ENCODE data around the gene ZNF813. TPM values are rescaled to one million over a fixed set of nuclear protein-coding genes. Genes with fewer than 3 reads are reported as not detected.
"Not testable (repeated sequence)": the region's sequence is repeated elsewhere in the genome, so short reads cannot be mapped to it uniquely, and the experiment has no call there.

Gene ZNF813
- polyA plus RNA-seq, 4 donors: 6.6 to 8.0 (median 6.9) TPM

DNA sequence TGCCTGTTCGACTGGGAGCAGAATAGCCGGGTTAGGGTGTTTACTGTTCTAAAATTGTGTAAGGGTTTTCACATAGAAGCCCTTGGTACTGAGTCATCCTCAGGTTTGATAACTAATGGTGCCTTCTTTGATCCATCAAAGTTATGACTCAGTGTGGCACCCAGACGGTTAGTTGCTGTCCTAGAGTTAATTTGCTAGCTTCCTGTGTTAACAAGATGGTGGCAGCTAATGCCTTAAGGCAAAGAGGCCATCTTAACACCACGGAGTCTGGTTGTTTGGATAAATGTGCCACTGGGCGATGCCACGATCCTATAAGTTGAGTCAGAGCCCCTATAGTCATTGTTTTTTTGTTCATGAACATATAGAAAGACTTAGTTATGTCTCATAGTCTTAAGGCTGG, 7.9 kb downstream of the ZNF813 start:
- DNase-seq (ENCODE audit: low read depth in 4 of 4, low spot score in 2 of 4): not testable (repeated sequence)

DNA sequence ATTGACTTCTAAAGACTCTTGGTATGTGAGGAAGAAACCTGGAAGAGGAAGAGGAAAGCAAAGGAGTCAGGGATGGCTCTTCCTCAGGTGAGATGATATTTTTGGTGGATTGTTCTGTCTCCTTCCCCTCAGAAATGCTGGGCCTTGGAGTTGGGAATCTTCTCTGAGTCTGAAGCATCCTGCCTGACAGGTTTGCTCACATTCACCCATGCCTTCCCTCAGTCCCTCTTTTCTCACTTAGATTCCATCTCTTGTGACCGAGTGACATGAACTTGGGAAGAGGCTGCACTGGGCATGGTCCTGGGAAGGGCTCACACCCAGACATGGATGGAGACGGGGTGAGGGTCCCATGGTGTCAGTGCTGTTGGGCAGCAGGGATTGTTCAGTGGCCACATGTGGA, 16.2 kb downstream of the ZNF813 start:
- not testable (repeated sequence) for DNase-seq (ENCODE audit: low read depth in 4 of 4, low spot score in 2 of 4)

DNA sequence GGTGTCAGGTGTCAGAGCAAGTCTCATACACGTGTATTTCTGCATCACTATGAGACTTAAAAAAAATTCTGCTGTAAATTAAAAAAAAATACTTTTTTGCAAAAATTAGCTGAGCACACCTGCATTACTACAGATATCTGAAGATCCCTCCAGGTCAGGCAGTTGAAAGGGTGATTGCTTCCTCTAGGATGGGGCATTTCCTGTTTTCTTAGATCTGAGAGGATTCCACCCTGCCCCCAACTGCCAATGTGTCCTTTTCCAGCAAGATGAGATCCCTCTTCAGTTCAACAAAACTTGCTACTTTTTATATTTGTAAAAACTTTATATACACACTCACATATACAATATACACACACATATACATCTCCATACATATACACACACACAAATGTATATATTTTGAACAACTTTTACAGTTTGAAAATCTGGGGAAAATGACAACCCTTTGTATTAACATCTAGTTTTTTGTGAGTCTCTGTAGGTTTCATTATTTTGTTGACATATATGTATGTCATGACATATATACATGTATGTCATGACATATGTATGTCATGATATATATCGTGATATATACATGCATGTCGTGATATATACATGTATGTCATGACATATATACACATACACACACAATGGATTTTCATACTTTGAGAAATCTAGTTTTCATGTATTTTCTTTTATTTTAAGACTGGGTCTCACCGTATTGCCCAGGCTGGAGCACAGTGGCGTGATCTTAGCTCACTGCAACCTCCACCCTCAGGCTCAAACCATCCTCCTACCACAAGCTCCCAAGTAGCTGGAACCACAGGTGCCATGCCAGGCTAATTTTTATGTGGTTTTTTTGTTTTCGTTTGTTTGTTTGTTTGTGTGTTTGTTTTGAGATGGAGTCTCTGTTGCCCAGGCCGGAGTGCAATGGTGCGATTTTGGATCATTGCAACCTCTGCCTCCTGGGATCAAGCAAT, 17.8 kb downstream of the ZNF813 start:
- DNase-seq (ENCODE audit: low read depth in 4 of 4, low spot score in 2 of 4): no peak

DNA sequence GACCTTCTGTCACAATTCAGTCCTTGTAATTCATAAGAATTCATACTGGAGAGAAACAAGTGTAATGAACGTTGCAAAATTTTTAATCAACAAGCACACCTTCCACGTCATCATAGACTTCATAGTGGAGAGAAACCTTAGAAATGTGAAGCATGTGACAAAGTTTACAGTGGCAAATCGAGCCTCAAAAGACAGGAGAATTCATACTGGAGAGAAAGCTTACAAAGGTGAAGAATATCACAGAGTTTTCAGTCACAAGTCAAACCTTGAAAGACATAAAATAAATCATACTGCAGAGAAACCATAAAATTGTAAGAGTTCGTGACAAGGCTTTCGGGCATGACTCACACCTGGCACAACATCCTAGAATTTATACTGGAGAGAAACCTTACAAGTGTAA, 24.6 kb downstream of the ZNF813 start:
- DNase-seq (ENCODE audit: low read depth in 4 of 4, low spot score in 2 of 4): no peak

DNA sequence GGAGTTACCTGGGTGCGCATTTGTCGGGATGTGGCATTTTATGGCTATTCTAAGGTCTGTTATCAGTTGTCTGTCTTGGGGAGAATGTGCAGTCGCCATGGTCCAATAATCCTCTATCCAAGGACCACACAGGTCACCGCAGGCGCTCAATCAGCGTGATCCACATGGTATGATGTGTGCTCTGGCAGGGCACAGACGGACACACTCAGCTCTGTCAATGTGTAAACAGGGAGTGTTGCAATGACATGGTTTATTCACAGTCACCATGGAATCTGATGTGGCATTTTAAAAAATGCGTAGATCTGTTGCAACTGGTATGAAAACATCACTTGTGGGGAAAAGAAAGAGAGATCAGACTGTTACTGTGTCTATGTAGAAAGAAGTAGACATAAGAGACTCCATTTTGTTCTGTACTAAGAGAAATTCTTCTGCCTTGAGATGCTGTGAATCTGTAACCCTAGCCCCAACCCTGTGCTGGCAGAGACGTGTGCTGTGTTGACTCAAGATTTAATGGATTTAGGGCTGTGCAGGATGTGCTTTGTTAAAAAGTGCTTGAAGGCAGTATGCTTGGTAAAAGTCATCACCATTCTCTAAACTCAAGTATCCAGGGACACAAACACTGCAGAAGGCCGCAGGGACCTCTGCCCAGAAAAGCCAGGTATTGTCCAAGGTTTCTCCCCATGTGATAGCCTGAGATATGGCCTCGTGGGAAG, 29.9 kb downstream of the ZNF813 start:
- not testable (repeated sequence) for DNase-seq (ENCODE audit: low read depth in 4 of 4, low spot score in 2 of 4)

DNA sequence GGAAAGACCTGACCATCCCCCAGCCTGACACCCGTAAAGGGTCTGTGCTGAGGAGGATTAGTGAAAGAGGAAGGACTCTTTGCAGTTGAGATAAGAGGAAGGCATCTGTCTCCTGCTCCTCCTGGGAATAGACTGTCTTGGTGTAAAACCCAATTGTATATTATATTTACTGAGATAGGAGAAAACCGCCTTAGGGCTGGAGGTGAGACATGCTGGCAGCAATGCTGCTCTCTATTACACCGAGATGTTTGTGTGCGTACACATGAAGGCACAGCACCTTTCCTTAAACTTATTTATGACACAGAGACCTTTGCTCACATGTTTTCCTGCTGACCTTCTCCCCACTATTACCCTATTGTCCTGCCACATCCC, 30.5 kb downstream of the ZNF813 start:
- DNase-seq (ENCODE audit: low read depth in 4 of 4, low spot score in 2 of 4): not testable (repeated sequence)

DNA sequence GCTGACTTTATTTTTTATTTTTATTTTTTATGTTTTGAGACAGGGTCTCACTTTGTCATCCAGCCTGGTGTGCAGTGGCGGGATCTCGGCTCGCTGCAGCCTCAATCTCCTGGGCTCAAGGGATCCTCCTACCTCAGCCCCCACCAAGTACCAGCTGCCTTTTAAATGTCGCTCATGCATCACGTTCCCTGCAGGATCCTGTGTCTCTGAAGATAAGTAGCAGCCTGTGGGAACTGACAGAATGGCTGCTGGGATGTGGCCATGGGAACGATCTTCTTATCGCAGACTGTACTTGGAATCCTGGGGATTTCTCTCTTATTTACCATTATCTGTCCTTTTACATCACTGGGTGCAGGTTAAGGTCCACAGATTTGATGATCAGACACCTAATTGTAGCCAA, 35.6 kb downstream of the ZNF813 start:
- DNase-seq (ENCODE audit: low read depth in 4 of 4, low spot score in 2 of 4): not testable (repeated sequence)

DNA sequence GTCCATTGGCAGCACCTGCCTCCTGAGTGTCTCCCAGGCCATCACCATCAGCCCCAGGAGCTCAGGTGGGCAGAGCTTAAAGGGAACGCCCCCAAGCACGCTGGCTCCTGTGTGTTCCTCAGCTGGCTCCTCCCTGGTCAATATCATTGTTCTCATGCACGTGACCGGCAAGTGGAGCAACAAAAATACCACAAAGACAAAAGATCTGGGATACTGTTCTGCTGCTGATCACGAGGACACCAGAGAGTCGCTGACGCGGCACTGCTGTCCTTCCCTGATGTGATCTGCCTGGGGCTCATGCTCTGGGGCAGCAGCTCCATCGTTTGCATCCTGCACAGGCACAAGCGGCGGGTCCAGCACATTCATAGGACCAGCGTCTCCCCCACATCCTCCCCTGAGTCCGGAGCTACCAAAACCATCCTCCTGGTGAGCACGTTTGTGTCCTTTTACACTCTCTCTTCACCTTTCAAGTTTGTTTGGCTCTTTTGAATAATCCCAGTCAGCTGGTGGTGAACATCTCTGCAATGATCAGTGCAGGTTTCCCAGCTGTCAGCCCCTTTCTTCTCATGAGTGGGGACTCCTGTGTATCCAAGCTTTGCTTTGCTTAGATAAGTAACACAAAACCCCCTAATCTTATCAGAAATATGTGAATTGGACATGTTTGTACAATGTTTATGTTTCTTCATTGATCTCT, 36.3 kb downstream of the ZNF813 start:
- DNase-seq (ENCODE audit: low read depth in 4 of 4, low spot score in 2 of 4): not testable (repeated sequence)

DNA sequence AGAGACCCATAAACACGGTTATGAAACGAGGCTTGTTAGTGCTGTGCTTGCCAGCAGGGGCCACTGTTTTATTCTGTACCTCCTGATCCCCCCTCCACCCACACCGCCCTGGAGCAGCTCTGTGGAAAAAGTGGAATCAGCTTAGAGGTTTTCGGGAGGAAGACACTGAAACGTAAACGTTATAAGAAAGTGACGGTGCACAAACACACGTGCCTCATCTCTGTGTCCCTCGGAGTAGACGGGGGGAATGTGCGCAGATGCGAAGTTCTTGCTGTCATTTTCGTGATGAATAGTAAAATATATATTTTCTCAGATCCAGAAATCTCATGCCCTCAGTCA, 36.8 kb downstream of the ZNF813 start:
- DNase-seq (ENCODE audit: low read depth in 4 of 4, low spot score in 2 of 4): peak in 1 of 4 donors; percentile 20

DNA sequence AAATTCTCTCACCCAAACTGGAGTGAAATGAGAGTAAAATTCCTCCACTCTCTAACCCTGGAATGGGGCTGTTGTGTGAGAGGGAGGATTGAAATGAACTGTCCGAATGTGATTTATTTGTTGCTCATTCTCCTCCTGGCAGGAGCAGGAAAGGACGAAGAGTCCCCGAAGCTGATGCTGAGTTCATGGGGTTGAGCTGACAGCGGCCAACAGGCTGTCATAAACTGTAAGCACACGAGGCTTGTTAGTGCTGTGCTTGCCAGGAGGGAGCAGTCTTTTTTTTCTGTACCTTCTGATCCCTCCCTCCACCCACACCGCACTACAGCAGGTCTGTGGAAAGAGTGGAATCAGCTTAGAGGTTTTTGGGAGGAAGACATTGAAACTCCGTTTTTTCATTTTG, 37.4 kb downstream of the ZNF813 start:
- DNase-seq (ENCODE audit: low read depth in 4 of 4, low spot score in 2 of 4): no peak

DNA sequence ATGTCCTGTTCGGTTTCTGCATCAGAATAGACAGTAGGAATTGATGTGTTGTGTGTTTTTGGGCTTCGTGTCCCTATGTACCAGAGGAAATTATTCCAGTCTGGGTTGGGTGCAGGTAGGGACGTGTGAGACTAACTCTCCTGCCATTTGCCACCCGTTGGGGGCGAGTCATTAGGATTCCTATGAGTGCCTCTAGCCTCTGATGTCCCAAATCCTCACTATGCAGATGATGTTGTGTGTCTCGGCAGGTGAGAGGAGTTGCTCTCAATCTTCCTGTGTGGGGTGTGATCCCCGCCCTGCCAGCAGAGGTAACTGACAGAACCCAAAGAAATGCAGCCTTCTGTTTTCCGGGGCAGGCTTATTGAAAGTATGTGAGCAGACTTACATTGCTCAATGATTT, 39.2 kb downstream of the ZNF813 start:
- no peak for DNase-seq (ENCODE audit: low read depth in 4 of 4, low spot score in 2 of 4)

DNA sequence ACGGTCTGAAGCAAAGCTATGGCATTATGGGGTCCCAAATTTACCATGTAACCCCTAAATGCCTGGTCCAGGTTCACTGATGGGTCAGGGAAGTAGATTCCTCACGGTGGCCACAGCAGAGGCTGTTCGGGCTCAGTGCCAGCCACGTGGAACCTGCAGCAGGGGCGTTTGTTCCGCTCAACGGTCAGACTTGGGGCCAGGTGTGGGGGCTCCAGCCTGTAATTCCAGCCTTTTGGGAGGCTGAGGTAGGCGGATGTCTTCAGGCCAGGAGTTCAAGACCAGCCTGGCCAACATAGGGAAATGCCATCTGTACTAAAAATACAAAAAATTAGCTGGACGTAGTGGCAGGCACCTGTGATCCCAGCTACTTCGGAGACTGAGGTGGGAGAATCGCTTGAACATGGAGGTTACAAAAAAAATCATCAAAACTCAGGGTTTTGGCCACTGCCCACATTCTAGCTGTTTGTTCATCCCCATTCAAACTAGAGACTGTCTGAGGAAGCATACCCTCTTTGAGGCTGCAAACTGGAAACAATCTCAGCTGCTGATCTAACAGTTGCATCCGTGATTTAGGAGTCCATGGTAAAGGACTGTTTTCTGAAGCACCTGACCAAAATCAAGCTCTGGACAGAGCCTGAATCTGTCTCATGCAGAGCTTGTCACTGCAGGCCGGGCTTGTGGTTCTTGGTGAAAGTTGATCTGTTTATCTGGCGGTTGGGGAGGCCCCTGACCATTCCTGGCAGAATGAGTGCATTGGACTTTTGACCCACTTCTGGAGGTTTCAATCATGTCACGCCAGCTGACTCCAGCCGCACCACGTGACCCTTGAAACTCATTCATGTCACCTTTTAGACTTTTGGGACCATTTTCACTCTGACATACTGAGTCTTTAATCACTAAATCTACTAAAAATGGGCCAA, 40.2 kb downstream of the ZNF813 start:
- DNase-seq (ENCODE audit: low read depth in 4 of 4, low spot score in 2 of 4): peak in 1 of 4 donors; percentile 36

DNA sequence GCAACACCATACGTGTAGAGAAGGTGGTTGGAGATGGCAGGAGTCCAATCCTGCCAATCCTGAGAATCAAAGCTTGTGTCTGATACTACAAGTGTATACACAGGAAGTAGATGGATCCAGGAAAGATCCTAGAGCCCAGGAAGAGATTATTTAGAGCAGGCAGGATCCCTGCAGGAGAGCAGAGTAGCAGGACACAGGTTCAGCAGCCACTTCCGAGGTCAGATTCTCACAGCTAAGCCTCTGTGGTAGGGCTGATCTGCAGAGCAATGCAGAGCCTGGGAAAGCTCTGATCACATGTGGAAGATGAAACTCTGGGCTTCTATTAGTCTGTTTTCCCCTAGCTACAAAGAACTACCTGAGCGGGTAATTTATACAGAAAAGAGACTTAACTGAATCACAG, 41.9 kb downstream of the ZNF813 start:
- DNase-seq (ENCODE audit: low read depth in 4 of 4, low spot score in 2 of 4): no peak

DNA sequence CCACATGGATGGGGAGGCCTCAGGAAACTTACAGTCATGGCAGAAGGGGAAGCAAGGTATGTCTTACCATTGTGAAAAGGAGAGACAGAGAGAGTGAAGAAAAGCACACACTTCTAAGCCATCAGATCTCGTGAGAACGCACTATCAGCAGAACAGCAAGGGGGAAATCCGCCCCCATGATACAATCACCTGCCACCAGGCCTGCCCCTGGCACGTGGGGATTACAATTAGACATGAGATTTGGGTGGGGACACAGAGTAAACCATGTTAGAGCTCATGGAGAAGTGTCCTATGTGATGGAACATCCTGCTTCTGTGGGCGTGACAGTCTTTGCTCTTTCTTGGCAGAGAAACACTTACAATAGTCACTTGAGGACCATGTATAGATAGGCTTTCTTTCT, 42.3 kb downstream of the ZNF813 start:
- DNase-seq (ENCODE audit: low read depth in 4 of 4, low spot score in 2 of 4): no peak

DNA sequence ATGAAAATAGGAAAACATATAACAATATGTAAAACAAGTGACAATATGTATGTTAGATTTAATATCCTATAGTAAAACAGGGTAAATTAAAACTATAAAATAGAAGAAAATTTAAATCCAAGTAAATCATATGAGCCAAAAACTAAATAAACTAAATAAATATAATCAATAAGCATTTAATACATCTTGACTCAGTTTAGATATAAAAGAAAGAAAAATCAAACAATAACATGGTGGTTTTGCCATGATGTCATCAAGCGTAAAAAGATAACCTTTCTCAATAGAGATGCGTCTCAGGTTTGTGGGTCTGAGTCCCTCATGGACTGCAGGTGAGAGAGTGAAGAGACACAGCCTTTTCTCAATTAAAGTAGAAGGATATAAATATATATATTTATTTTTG, 43.8 kb downstream of the ZNF813 start:
- no peak for DNase-seq (ENCODE audit: low read depth in 4 of 4, low spot score in 2 of 4)

DNA sequence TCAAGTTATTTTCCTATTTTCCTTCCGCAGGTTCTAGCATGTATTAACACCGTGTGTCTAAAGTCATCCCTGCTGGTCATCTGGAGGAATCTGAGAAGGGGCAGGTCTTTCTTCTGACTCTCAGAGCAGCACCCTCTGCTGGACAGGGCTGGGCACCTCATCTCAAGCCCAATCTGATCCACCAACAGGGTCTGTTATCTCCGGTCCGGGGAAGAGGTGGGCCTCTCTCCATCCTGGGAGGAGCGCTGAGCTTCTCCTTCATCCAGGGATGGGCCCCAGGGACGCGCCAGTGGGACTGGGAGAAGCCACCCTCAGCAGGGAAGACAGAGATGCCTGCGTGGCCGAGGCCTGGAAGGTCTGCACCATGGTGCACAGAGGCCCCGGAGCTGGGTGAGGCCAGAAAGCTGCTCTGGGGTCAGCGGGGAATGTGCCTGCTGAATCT, 44.4 kb downstream of the ZNF813 start:
- peak in 1 of 4 donors; percentile 43 for DNase-seq (ENCODE audit: low read depth in 4 of 4, low spot score in 2 of 4)

DNA sequence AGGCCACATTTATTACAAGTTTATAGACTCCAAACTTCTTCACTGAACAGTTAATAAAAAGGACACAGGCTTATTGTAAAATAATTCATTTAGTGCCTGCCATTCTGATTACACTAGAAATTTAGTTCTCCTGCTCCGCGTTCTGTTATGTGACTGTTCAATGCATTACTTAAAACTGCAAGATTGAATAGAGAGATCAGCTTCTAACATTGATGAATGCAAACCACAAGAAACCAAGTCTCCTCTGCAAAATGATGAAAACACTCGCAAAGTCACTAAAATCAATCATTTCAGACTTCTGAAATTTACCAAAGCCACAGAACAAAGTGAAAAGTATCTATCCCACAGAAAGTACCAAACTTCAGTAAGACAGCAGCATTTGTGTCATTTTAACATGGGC, 47.5 kb downstream of the ZNF813 start:
- DNase-seq (ENCODE audit: low read depth in 4 of 4, low spot score in 2 of 4): not testable (repeated sequence)

DNA sequence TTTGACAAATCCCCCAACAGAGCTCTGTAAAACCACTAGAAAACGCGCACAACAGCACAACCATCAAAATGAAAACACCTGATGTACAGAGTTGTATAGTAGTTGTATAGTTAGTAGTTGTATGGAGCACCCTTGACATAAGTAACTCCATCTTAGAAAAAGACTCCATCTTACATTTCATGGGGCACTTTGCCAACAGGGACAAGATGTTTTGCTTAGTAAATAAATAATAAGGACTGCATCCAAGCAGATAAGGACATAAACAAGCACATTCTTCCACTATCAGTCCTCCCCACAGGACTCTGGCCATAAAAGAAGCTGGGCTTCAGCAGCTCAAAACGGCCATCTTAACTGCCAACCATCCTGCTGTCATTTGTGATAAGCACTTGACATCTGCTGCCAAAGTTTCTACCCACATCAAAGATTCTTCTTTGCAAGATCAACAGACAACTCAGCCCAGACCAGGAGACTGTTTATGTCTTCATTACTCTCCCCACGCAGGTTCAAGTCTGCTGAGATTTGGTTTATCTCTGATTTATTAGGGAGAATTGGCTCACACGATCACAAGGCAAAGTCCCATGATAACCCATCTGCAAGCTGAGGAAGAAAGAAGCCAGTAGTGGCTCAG, 49.7 kb downstream of the ZNF813 start:
- DNase-seq (ENCODE audit: low read depth in 4 of 4, low spot score in 2 of 4): no peak

DNA sequence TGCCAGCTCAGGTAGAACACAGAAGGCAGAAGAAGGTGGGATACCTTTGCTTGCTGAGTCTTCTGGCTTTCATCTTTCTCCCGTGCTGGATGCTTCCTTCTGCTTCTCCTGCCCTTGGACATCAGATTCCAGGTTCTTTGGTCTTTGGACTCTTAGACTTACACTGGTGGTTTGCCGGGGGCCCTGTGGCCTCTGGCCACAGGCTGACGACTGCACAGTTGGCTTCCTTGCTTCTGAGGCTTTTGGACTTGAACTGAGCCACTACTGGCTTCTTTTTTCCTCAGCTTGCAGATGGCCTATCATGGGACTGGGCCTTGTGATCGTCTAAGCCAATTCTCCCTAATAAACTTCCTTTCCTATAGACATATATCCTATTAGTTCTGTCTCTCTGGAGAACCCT, 50.6 kb downstream of the ZNF813 start:
- DNase-seq (ENCODE audit: low read depth in 4 of 4, low spot score in 2 of 4): no peak

DNA sequence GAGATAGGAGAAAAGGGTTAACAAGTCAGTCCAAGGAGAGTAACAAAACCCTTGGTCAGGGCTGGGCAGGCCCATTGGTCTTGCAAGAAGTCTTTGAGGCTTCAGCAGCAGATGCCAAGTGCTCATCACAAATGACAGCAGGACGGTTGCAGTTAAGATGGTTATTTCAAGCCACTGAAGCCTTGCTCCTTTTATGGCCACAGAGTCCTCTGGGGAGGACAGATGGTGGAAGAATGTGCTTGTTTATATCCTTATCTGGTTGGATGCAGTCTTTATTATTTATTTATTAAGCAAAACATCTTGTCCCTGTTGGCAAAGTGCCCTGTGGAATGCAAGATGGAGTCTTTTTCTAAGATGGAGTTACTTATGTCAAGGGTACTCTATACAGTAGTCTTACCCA, 51.2 kb downstream of the ZNF813 start:
- no peak for DNase-seq (ENCODE audit: low read depth in 4 of 4, low spot score in 2 of 4)

Measured in left renal cortex interstitium (tissue), 4 donors.